Chondrocyte (in vitro differentiated cells): ENCODE measurements around the gene MAD1L1. TPM values are rescaled to one million over a fixed set of nuclear protein-coding genes. Genes with fewer than 3 reads are reported as not detected.

Experiments used
- DNase-seq: peaks from one replicate; pipeline ENCODE4 v3.0.0; 2021; ENCODE audit warnings: mixed read lengths, low spot score
- H3K27ac Mint-ChIP-seq: one replicate; pipeline ENCODE4 v1.8.0; 2021; ENCODE audit warnings: mild to moderate bottlenecking, moderate library complexity, mixed read lengths; ENCODE audit not compliant: unreplicated experiment
- H3K27me3 Mint-ChIP-seq: 2 replicates; pipeline ENCODE4 v1.8.0; 2021; ENCODE audit warnings: low read depth, mixed read lengths
- H3K36me3 Mint-ChIP-seq: 2 replicates; pipeline ENCODE4 v1.8.0; 2021; ENCODE audit warnings: low read depth, mixed read lengths
- H3K4me1 Mint-ChIP-seq: 2 replicates; pipeline ENCODE4 v1.8.0; 2021; ENCODE audit warnings: low read depth, mild to moderate bottlenecking, mixed read lengths
- H3K4me3 Mint-ChIP-seq: one replicate; pipeline ENCODE4 v1.8.0; 2021; ENCODE audit warnings: mild to moderate bottlenecking, moderate library complexity, mixed read lengths; ENCODE audit not compliant: unreplicated experiment
- H3K9me3 Mint-ChIP-seq: 2 replicates; pipeline ENCODE4 v1.8.0; 2021; ENCODE audit warnings: low read depth, mixed read lengths
- total RNA-seq: library from RNA; stranded (reverse); gene quantifications from 3 replicates; pipeline ENCODE4 v1.2.1, GENCODE V29; 2021
- TF ChIP-seq, protein P1 (sequence below): fragments of 200-600 bp; sonication (generic); IDR thresholded peaks from 2 replicates; pipeline ENCODE4 v1.5.0; 2021; ENCODE audit warnings: antibody characterized with exemption, mild to moderate bottlenecking, moderate library complexity

MAD1L1 gene
- total RNA-seq, 1 donor from 2014 or later = 22.7 TPM

DNA sequence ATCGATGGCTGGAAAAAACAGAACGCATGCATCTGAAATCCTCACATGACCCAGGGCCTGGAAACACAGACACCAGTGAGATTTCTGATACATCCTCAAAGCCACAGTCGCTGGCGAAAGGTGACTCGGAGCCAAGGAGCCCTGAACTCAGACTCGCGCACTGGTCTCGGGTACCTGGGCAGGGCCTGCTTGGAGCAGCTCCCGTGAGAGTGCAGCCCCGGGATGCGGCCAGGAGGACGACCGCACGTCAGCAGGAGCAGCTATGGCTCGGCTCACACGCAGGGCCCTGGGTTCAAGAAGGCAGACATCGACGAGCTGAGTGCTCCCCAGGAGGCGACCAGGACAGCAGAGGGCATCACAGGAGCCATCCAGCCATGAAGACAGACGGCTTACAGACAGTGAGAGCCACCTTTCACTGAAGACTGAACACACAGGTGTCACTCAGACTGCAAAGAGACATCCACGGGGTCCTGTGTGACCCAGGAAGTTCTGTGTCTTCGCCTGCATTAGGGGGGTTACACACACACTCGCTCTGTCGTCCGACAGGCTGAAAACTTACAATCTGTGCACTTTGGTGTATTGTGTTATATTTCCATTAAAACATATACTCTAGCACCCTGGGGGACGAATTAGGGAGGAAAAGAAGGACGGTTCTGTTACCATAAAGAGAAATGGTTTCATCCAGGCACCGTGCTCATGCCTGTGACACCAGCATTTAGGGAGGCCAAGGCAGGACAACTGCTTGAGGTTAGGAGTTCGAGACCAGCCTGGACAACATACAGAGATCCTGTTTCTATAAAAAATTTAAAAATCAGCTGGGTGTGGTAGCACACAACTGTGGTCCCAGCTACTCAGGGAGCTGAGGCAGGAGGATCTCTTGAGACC is 227.7 kb downstream of the MAD1L1 start:
- H3K4me3 Mint-ChIP-seq = no peak overlapping the region
- TF ChIP-seq, protein P1, sequence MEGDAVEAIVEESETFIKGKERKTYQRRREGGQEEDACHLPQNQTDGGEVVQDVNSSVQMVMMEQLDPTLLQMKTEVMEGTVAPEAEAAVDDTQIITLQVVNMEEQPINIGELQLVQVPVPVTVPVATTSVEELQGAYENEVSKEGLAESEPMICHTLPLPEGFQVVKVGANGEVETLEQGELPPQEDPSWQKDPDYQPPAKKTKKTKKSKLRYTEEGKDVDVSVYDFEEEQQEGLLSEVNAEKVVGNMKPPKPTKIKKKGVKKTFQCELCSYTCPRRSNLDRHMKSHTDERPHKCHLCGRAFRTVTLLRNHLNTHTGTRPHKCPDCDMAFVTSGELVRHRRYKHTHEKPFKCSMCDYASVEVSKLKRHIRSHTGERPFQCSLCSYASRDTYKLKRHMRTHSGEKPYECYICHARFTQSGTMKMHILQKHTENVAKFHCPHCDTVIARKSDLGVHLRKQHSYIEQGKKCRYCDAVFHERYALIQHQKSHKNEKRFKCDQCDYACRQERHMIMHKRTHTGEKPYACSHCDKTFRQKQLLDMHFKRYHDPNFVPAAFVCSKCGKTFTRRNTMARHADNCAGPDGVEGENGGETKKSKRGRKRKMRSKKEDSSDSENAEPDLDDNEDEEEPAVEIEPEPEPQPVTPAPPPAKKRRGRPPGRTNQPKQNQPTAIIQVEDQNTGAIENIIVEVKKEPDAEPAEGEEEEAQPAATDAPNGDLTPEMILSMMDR = no peak
- peak; percentile 92 for DNase-seq
- no peaks in the 10 kb centered on the region for H3K9me3 Mint-ChIP-seq
- H3K36me3 Mint-ChIP-seq = peaks cover 3% of the 10 kb centered on the region
- H3K27me3 Mint-ChIP-seq = no peaks in the 10 kb centered on the region
- no peak overlapping the region for H3K27ac Mint-ChIP-seq
- no peaks in the 10 kb centered on the region for H3K4me1 Mint-ChIP-seq

DNA sequence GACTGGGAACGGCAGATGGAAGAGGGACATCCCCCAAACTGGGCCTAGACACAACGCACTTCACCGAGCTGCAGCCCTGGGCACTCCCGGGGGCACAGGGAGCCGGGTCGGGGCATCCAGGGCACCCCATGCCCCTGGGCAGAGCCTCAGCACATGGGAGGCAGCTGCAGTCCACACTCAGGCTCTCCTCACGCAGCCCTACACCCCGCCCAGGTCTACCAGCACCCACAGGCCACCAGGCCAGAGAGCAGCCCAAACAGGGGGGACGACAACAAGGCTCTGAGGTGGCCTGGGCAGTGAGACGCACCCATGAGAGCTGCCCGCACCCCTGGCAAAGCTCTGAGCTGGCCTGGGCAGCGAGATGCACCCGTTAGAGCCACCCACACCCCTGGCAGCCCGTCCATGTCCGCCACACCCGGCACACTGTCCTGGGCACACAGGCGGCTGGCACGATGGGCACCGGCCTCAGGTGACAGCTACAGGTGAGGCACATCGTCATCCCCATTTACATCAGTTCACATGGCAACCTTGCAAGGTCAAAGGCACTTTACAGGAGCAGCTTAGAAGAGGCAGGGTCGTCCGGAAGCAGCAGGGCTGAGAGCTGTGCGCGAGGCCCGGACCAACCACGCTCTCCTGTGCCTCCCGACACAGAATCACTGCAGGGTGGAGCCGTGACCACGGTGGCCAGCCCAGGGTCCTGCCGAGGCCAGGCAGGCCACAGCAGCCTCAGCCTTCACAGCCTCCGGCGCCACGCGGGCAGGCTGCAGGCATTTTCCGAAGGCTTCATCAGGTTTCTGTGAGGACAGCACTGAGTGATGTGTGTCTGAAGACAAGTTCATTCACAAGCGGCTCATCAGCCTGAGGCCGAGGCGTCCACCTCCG is 228.6 kb downstream of the MAD1L1 start:
- DNase-seq = peak; percentile 90
- peaks cover 3% of the 10 kb centered on the region for H3K36me3 Mint-ChIP-seq
- H3K9me3 Mint-ChIP-seq = no peaks in the 10 kb centered on the region
- no peak overlapping the region for H3K27ac Mint-ChIP-seq
- H3K4me3 Mint-ChIP-seq = no peak overlapping the region
- TF ChIP-seq, protein P1 = no peak
- H3K27me3 Mint-ChIP-seq = no peaks in the 10 kb centered on the region
- no peaks in the 10 kb centered on the region for H3K4me1 Mint-ChIP-seq

DNA sequence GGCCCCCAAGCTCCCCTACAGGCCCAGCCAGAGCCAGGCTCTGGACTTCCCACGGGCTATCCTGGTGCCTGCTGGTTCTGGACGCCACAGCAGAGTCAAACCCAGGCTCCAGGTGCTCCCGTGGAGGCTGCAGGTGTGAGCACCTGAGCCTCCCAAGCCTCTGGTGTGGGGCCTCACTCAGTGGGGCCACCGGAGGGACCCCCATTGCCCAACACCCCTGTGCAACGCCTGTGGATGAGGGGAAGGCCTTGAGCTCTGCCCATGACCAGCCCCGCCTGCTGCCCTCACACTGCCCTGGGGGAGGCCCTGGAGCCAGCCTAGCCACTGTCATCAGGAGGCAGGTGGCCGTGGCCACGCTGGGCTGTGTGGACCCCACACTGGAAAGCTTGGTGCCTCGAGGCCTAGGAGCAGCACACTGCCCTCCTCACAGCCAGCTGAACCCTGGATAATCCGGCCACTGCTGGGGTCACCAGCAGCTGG is 229.3 kb downstream of the MAD1L1 start:
- Mint-ChIP-seq H3K36me3 (peaks cover 3% of the 10 kb centered on the region), H3K4me3 (no peak overlapping the region), H3K27ac (no peak overlapping the region), H3K27me3 (no peaks in the 10 kb centered on the region), H3K9me3 (no peaks in the 10 kb centered on the region), H3K4me1 (no peaks in the 10 kb centered on the region)
- DNase-seq = peak; percentile 78
- TF ChIP-seq, protein P1 = no peak

DNA sequence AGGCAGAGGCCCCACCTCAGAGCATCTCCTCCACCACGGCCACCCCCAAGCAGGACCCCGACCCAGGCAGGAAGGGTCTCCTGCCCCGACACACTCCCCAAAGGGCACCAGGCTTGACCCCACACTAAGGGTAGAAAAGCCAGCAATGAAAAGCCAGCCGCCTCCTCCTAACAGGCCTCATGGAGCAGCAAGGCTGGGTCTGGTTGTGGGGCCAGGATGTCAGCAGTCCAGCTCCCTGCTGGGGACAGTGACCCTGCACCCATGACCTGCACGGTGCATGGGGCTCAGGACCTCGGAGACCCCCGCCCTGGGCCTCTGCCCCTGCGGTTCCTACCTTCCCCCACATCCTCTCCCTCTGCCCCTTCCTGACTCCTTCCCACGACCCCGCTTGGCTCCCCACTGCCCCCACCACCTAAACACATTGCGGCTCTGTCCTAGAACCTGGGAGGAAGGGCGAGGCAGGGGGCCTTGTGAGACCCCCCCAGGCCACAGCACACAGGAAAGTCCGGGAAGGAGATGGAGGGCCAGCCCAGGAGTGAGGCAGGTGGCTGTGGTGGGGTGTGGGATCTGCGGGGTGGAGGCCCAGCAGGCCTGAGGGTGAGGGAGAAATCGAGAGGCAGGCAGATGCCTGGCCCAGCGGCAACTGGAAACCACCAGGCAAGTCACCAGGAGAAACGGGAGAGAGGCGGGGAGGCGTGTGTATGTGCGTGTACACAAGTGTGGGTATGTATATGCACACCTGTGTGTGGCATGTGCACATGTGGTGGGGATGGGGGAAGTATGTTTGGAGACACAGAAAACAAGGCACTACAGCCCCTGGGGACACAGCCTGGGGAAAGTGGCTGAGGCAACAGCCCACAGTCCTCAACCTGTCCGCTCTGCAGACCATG is 229.9 kb downstream of the MAD1L1 start:
- no peak overlapping the region for H3K27ac Mint-ChIP-seq
- TF ChIP-seq, protein P1 = no peak
- DNase-seq = peak; percentile 72
- no peaks in the 10 kb centered on the region for H3K27me3 Mint-ChIP-seq
- H3K9me3 Mint-ChIP-seq = no peaks in the 10 kb centered on the region
- H3K36me3 Mint-ChIP-seq = peaks cover 3% of the 10 kb centered on the region
- H3K4me1 Mint-ChIP-seq = no peaks in the 10 kb centered on the region
- H3K4me3 Mint-ChIP-seq = no peak overlapping the region
